ENCODE measurements around the gene ASGR1.

- TF ChIP-seq CTCF (IDR thresholded peaks at IDR 0.05): no peak
- TF ChIP-seq POLR2A (IDR thresholded peaks at IDR 0.05): no peak
- no peak for TF ChIP-seq EP300 (IDR thresholded peaks at IDR 0.05)
Measured at GRCh38 chr17:7130621-7131422, 48.3 kb downstream of the ASGR1 start.
